Transverse colon (tissue), 3 donors: ENCODE measurements around the gene CISH.

Experiments used
- CTCF ChIP-seq, 5 experiments: fragments of 200-600 bp in 3 of 5; fragments of 450-650 bp in 2 of 5; sonication (generic) in 3 of 5; IDR thresholded peaks; 1 replicate in 2 of 5; 2 replicates in 3 of 5; pipeline ENCODE4 v1.5.1; 2016 to 2017; ENCODE audit warnings: antibody characterized with exemption in 5 of 5, inconsistent platforms in 3 of 5, mild to moderate bottlenecking in 2 of 5, moderate library complexity in 1 of 5
- EP300 ChIP-seq: sonication (generic); formaldehyde crosslinking; IDR thresholded peaks from one replicate; pipeline ENCODE4 v1.6.1; 2017; ENCODE audit warnings: antibody characterized with exemption, low read depth

- no peak for TF ChIP-seq CTCF (IDR thresholded peaks at IDR 0.05)
- no peak for TF ChIP-seq EP300
Measured at GRCh38 chr3:50562861-50563260, 48.7 kb downstream of the CISH start.
